GM18502 (cell line): Measurements from ENCODE around the gene CPNE2.
"Not testable (repeated sequence)": the region's sequence is repeated elsewhere in the genome, so short reads cannot be mapped to it uniquely, and the experiment has no call there.

ENCODE experiments used
- ATAC-seq: cut with Tn5 transposase; IDR thresholded peaks from one replicate; pipeline ENCODE4 v1.9.1; 2021; ENCODE audit warnings: mild to moderate bottlenecking; ENCODE audit not compliant: unreplicated experiment, poor library complexity

Gene CPNE2

DNA sequence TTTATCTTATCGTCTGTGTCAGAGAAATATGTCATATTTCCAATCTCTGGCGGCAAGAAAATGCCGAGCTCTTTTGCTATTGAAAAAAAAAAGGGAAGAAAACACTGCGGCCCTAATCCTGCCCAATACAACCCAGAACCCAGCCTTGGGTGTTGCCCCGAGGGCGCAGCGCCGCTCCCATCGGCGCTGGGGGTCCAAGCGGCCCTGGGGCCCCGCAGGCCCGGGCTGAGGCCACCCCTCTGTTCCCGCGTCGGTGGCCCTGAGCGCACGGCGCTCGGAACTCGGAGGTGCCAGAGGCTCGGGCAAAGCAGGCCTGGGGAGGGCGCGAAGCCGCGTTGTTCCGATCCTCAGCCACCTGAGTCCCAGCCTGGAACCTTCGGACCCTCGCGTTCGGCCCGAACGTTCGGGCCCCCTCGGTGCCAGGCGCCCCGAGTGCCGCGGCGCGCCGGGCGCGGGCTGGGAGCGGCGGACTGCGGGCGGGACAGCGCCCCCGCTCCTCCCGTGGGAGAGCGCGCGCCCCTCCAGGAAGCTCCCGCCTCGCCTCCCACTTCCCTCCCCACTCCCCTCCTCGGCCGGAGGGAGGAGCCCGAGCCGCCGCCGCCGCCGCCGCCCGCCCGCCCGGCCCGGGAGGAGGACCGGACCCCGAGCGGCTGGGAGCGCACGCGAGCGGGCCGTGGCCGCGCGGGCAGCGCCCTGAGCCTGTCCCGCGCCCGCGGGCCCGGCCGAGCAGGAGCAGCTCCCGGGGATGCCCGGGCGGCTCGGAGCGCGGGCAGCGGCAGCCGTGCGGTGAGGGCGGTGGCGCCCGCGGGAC, at the start of gene CPNE2:
TSS of gene CPNE2 (plus strand) at position 609 of the 811 bp plus-strand sequence. CDS start 18,160 bp downstream, outside the sequence.
- ATAC-seq = peak; percentile 58

- no peak for ATAC-seq
Observed at GRCh38 chr16:57043248-57043647, 49.1 kb upstream of the CPNE2 start.

DNA sequence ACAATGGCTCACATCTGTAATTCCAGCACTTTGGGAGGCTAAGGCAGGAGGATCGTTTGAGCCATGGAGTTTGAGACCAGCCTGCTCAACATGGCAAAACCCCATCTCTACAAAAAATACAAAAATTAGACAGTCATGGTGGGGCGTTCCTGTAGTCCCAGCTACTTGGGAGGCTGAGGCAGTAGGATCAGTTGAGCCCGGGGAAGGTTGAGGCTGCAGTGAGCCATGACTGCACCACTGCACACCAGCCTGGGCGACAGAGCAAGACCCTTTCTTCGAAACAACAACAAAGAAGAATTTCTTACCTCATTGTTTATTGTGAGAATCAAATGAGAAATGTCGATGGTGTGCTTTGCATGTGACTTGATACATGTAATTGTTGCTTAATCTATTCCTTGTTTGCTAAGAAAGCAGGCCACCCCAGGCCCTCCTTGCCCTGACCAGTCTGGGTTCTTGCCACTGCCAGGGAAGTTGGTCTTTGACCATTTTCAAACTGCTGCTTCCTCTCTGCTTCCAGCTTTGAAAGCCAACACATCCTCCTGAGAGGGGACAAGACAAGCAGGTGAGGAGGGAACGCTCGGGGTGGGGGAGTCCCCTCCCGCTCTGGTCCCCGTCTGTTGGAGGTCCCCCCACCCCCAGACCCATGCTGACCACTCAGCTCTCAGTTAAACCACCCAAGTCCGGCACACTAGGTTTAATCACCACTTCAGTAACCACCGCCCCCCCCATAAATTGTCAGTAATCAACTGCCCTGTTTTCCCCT, 47.3 kb upstream of the CPNE2 start:
- ATAC-seq = no peak

DNA sequence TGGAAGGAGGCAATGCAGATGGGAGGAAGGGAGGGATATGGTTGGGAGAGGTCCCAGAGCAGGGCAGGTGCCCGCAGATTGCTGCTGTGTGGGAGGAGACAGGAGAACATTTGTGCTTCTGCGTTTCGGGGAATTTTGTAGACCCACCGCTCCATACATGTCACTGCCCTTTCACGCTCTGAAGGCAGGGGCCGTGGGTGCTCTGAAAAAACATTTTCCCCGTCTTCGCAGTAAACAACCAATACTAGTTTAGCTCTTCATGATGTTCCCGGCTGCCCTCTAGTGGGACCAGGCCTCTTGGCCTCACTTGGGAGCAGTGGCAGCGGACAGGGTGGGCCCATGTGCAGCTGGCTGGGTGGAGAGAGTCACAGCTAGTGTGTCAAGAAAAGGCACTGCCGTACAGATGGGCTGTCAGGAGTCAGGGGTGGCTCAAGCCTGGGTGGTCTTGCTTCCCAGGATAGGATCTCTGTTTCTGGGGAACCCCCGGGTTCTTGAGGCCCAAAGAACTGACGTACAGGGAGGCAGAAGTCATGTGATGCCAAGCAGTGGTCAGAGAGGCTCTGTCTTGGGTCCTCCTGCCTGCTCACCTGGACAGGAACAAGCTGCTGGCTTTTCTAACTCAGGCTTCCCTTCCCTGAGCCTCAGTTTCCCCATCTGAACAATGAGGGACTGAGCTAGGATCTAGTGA, 46.5 kb upstream of the CPNE2 start:
- no peak for ATAC-seq

GRCh38 chr16:57048095-57048494, 44.3 kb upstream of the CPNE2 start:
- no peak for ATAC-seq

DNA sequence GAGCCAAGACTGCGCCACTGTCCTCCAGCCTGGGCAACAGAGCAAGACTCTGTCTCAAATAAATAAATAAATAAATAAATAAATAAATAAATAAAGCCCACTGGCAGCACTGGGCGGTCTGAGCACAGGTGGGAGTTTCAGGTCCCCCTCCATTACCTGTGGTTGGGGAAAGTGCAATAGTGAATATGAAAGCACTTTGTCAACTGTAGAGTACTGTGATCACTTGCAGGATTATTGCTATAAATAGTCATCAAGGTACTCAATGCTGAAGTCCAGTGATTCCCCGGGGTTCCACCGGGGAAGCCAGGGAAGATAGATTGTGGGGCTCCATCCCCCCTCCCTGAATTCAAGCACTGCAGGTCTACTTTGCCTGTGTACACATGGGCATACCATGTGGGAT, 42.7 kb upstream of the CPNE2 start:
- peak; percentile 65 for ATAC-seq

GRCh38 chr16:57051696-57052228, 40.6 kb upstream of the CPNE2 start:
- no peak for ATAC-seq

DNA sequence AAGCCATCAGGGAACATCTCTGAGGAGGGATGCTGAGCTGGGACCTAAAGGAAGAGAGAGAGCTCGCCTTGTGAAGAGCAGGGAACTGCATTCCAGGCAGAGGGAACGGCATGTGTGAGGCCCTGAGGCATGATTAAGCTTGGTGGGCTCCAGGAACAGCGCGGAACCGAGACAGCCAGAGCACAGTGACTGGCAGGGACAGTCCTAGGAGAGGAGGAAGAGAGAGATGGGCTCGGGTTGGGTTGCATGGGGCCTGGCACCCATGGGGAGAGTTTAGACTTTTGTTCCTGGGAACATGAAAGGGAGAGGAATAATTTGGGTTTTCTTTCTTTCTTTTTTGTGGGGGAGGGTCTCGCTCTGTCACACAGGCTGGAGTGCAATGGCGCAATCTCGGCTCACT, 39.2 kb upstream of the CPNE2 start:
- no peak for ATAC-seq

- ATAC-seq = no peak
Observed at GRCh38 chr16:57054338-57054737, 38.0 kb upstream of the CPNE2 start.

- no peak for ATAC-seq
Observed at GRCh38 chr16:57054771-57055170, 37.6 kb upstream of the CPNE2 start.

GRCh38 chr16:57055671-57056070, 36.7 kb upstream of the CPNE2 start:
- no peak for ATAC-seq

DNA sequence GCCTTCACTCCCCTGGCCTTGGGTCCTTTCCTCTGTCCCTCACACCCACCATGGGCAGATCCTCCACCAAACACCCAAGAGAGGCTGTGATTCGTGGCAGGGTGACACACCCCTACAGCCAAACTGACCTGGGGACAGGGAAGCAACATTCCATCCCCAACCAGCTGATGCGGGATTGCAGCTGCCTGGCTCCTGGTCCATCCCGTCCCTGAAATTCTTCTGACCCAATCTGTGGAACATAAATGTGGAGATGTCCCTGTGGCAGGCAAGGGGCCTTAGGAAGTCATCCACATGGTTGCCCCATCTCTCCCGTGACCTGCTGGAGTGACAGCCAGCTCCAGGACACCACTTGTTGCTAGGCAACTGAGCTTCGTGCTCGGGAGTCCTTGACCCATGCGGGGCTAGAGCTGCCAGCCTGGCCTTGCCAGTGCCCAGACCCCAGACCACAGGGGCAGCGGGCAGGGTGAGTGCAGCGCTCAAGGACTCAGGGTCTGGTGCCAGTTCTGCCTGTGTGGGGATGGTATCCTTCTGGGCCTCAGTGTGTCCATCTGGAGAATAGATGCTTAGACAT, 34.0 kb upstream of the CPNE2 start:
- ATAC-seq = no peak

GRCh38 chr16:57060323-57061083, 31.9 kb upstream of the CPNE2 start:
- ATAC-seq = no peak

DNA sequence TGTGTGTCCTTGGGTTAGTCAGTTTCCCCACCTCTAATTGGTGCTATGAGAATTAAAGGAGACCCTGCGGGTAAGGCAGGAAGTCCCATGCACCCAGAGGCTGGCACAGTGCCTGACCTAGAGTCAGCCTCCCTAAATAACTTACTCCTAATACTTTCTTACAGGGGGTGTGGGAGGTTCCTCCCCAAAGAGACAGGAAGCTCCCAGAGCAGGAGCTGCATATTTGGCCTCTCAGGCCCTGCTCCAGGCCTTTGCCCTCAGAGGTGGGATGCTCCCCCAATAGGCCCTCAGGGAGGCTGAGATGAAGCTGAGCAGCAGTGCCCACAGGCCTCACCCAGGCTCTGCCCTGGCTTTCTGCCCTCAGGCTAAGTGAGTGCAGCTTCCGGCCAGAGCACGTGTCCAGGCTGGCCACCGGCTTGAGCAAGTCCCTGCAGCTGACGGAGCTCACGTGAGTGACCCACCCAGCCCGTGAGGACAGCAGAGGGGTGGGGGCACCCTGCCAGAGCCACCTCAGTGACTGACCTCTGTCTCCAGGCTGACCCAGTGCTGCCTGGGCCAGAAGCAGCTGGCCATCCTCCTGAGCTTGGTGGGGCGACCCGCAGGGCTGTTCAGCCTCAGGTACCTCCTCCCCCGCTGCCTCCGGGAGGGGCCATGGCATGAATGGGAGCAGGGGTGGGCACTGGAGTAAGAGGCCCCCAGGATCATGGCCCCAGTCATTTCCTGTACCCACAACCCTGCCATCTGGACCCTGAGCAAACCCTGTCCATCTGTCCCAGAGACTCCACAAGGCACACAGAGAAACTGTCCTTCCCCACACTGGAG, 31.1 kb upstream of the CPNE2 start:
- ATAC-seq = no peak

GRCh38 chr16:57062329-57062728, 30.1 kb upstream of the CPNE2 start:
- ATAC-seq = no peak

GRCh38 chr16:57063189-57063588, 29.2 kb upstream of the CPNE2 start:
- ATAC-seq = not testable (repeated sequence)

- no peak for ATAC-seq
Observed at GRCh38 chr16:57064995-57065394, 27.4 kb upstream of the CPNE2 start.

DNA sequence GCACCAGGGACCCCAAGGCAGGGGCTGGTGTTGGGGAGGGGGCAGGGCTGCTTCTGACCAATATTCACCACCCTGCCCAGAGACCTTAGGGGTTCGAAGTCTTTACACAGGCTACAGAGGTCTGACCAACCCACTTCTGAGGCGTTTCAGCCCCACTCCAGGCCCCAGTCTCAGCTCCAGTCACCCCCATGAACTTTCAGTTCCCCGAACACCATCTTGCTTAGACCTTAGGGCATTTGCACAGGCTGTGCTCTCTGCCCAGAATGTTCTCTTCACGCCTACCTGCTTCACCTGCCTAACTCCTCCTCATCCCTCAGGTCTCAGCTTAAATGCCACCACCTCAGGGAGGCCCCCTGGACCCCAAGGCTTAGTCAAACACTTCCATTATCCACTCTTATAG, 25.8 kb upstream of the CPNE2 start:
- ATAC-seq = no peak

DNA sequence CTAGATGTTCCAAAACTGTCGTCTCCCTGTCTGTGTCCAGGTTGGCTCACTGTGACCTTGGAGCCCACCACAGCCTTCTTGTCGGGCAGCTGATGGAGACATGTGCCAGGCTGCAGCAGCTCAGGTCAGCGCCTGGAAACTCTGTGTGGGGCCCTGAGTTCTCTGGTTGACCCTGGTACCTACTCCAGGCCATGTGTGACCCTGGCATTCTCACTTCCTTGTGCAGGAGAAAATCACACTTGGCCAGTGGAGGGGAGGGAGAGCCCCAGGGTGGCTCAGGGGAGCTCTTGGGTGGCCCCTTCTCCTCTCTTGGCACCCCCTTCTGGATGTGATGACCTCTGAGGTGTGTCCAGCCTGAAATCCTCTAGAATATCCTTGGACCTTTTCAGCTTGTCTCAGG, 25.0 kb upstream of the CPNE2 start:
- ATAC-seq = no peak
